M059J (cell line): ENCODE results near the gene ERBB4. TPM values are rescaled to one million over a fixed set of nuclear protein-coding genes. Genes with fewer than 3 reads are reported as not detected.
A peak's percentile ranks its signal among the peaks of the same experiment; 100 is the strongest.
"Not testable (repeated sequence)": the region's sequence is repeated elsewhere in the genome, so short reads cannot be mapped to it uniquely, and the experiment has no call there.

Source experiments
- DNase-seq: peaks from one replicate; pipeline ENCODE4 v3.0.0-alpha.2; 2012; ENCODE audit warnings: low read depth
- total RNA-seq: library from RNA; depleted of rRNA; stranded (reverse); fragments of >200 nt; shearing (Covaris generic); gene quantifications from 2 replicates; pipeline ENCODE4 v1.2.3, GENCODE V29; 2014

The ERBB4 gene
- total RNA-seq, 1 experiment from 2014 or later, result not detected

DNA sequence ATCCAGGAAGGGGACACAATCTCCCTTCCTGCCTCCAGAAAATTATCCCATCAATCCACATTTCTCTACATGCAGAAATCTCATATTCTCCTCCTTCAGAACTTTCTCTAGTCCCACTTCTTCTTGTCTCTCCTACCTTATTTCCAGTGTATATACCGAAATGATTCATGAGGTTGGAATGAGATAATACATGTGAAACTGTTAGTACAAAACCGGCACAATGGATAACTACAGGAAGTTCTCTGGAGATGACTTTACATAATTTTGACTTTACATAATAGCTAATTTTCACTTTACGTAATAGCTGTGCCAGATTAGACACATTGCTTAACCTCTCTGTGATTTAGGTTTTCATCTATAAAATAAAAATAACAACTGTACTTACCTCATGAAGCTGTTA lies 801.3 kb downstream of the ERBB4 start:
- peak; percentile 7 for DNase-seq

DNA sequence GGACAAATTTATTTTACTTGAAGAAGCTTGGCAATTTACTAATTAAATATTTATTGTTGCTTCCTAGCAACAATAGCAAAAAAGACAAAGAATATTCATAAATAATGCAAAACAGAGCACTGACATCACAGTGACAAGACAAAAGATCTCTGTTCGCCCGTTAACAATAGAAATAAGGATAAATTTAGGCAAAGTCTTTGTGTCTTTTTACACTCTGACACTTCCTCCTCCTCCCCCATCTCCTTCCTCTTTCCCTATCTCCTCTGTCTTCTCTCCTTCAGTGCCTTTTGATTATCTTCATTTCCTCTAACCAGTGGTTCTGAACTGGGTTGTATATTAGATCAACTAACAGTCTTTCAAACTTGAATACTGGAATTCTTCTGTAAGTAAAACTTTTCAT lies 808.4 kb downstream of the ERBB4 start:
- no peak for DNase-seq

DNA sequence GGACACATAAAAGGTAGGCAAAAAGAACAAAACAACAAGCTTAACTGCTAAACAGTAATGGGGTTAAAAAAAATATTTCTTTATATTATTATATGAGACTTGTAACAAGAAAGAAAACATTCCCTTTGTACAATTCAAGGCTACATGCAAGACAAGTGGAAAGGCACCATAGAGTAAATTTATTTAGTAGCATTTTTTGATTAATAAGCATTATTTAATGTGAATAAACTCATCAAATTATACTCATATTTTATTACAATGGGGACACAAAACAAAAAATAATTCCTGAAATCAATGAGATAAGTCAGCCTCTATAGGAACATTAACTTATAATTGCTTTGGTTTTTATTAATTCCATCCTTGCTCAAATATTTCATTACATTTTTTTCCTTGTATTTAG lies 809.2 kb downstream of the ERBB4 start:
- no peak for DNase-seq

DNA sequence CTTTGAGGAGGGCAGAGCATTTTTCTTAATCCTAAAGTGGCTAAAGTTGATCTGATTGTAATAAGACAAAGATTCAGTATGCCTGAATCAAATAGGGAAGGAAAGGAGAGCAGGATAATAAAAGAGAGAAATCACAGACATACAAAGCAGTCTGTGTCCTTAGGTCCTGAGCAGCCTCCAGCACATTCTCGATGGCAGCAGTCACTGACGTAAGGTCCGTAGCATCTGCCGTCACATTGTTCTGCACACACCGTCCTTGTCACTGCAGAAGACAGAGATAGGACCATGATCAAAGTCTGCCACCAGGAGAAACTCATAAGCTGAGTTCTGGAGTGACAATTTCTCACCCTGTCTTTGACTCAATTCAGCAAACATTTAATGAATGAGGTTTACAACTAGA lies 813.7 kb downstream of the ERBB4 start:
- no peak for DNase-seq

DNA sequence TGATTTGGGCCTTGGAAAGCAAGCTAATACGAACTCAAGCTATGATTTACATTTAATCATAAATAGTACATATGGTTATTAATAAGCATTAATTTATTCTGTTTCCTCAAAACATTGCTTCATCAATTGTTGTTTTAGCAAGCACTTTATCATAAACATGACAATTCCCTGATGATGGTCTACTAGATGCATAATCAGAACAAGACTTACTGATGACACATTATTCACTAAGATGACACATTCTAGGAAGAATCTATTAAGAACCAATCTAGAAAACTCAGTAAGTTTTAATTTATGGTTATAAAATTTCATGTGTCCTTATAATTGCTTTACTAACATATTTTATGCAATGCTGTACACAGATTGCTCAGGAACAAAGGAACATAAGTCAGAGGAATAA lies 815.2 kb downstream of the ERBB4 start:
- DNase-seq, result no peak

DNA sequence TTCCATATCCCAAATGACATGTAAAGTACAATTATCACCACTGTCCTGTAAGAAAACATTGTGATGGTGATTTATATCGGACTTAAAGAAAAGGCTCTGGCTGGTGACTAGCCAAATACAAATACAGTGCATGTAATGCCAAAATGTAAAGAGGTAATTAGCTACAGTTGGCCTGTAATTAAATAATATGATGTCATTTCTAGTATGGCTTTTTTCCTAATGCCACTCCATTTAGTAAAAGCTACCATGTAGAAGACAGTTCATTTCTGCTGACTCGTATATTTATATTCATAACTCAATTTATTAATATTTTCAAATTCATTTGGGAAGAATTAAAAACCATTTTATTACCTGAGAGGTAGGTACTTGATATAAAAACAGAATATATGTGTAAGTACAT lies 815.7 kb downstream of the ERBB4 start:
- DNase-seq, result no peak

DNA sequence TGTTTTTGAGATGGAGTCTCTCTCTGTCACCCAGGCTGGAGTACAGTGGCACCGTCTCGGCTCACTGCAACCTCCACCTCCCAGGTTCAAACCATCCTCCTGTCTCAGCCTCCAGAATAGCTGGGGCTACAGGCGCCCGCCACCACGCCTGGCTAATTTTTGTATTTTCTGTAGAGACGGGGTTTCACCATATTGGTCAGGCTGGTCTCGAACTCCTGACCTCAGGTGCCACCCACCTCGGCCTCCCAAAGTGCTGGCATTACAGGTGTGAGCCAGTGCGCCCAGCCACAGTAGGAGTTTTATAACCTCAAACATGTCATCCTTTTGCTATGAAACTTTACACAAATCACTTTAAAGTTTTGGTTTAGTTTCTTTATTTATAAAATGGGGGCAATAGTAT lies 816.7 kb downstream of the ERBB4 start:
- DNase-seq, result not testable (repeated sequence)

DNA sequence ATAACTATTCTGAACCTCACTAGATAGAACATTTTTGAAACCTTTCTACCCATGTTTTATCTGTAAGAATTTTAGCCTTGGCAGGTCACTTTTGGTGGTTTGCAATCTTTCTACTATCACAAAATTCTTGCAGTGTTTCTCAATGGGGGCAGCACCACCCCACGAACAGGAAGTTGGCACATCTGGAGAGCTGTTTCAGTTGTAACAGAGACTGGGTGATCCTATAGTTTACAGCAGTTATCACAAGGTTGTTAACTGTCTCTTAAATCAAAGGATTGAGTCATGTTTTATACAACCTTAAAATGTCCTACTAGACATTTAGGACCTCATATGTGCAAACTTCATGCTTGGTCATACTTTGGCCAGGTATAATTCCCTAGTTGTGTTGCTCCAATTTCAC lies 829.2 kb downstream of the ERBB4 start:
- DNase-seq, result no peak

DNA sequence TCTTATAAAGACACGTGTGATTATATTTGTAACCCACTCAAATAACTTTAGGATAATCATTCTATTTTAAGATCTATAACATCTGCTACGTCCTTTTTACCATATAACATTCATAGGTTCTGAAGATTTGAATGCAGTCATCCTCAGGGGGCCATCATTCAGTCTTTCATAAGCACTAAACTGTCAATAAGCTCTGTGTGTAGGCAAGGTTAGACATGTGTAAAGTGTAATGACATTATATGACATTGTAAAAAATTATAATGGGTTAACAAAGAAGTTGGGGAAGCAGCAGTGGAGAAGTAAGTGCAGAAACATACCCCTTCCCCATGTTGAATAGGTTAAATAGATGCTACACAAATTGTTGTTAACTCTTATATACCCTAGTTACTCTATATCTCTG lies 845.9 kb downstream of the ERBB4 start:
- DNase-seq, result no peak

DNA sequence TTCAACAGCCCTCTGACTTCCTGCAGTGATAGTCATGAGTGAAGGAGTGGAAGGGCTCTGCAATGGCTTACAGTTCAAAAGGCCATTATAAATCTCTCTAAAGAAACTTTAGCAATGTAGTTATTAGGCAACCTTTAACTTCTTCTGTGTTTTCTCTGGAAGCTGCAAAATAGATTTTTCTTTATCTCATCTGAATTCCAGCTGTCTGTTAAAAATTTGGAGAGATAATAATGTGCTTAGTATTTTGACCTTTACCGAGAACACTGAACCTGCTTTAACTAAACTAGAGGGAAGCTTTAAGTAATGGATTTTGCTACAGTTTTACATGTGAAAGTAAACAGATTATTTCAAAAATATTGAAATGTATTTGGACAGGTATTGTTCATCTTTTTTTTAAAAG lies 847.9 kb downstream of the ERBB4 start:
- no peak for DNase-seq

DNA sequence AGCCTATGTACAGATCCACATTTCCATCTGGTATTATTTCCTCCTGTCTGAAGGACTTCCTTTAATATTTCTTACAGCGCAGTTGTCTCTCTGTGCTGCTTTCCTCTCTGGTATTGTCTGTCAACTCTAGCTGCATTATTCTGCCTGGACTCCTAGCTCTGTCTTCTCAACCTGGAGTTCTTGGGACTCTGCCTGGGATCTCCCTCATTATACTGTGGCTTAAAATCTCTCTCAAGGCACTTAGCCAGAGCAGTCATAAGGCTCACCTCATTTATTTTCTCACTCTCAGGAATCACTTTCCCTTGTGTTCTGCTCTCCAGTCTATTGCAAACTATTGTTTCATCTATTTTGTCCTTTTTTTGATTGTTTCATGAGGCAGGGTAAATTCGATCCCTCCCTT lies 850.4 kb downstream of the ERBB4 start:
- no peak for DNase-seq

DNA sequence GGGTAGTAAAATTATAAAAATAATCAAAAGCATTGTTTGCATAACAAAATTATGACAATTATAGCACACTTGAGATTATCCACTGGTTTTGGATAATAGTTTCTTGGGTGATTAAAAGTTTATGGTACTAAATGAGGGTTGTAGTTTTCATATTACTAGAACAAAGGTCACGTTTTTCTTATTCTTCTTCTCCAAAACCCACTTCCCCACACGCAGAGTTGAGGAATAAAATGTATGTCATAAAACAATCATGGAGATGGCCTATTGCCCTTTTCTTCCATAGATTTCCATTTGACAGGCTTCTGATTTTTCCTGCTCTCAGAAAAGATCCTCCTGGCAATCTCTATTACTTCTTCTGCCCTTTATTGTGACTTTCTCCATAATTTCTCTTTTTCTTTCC lies 863.9 kb downstream of the ERBB4 start:
- DNase-seq, result no peak

DNA sequence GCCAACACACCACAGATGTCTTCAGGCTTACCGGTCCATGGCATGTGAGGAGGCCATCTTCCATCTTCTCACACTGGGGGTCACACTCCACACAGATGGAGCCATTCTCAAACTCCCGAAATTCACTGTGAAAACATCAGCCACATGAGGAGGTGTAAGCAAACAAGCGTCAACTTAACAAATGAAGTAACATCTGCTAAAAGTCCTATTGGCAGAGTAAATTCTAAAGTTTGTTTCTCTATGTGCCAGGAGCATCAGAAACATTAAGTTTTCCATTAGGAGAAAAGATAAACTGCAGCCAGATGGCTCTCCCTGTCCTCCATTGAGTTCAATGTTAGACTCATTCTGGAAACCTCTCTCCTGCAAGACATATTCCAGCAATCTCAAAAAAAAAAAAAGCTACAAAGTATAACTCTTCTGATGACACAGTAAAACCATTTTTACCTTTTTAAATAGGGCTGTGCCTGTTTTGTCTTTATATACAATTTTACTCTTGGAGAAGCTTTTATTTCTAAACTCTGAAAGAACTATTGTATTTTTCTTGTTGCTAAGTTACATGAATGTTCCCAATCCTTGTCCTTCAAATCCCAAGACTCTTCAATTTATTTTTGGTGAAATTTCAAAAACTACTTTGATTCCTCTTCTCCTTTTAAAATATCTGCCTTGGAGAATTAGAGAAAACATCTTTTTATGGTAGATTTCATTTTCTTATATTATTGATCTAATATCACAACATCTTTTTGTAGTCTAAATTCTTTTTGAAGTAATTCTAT lies 865.3 kb downstream of the ERBB4 start:
- no peak for DNase-seq

DNA sequence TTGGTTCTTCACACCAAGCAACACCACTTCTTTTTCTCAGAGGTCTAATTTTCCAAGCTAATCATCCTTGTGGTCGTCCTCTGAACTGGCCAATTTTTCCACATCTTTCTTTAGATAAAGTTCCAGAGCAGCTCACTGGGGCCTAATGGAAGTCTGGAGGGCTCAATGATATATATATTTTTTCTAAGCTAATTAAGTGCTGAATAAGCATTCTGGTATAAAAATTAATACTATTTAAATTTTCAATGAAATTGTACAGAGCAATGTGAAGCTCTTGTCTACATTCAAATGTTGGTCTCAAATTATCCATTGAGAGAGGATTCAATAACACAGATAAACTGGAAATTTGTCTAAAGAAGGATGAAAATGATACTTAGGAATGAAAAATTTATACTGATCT lies 866.6 kb downstream of the ERBB4 start:
- no peak for DNase-seq

DNA sequence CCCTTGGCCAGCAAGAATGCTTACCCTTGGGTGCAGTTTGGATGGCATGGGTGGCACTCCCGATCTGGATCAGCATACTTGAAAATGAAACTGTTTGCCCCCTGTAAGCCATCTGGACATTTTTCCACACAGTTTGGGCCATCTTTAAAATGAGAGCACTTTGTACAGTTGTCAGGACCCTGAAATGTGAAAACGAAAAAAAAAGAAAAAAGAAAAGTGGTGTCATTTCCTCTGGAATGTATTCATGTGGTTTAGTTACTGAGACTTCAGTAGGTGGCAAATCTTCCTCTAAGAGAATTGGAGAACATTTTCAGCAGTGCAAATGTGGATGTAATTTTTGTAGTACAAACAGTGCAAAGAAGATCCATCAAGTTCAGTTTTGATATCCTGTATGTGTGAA lies 873.3 kb downstream of the ERBB4 start:
- DNase-seq, result no peak

DNA sequence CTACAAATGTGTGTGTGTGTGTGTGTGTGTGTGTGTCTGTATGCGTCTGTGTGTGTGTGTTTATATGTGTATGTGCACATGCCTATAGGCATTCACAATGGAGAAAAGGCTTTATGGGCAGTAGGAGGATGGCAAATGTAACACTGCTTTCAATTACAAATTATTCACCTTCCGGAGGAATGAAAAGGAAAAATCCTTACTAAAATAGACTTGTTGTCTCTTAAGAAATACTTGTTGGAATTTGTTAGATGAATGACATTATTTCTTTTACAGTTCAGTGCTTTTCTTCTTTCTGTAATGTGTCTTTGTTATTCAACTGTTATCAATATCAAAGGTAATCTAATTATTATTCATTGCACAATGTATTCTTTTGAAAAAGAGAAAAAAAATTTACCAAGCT lies 874.3 kb downstream of the ERBB4 start:
- no peak for DNase-seq

DNA sequence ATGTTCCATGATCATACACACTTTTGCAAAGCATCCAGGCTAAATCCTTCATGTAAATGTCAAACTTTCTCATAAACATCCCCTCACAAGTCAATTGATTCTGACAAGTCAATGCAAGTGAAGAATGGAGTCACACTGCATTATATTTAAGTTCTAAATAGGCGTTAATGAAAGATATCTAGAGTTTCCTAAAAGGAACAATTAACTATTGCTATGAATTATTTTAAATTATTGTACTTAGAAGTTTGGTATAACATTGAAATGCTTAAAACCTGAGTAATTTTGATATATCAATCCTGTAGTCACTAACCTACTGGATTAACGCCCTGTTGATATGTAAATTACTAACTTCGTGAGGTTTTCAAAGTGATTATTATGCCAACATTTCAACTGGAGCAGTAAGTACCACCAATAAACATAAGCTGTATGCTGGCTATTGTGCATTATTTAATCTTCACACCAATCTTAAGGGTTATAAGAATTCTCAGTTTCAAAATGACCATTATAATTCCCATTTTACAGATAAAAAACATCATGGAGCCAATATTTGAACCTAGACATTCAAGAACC lies 884.3 kb downstream of the ERBB4 start:
- DNase-seq, result no peak

DNA sequence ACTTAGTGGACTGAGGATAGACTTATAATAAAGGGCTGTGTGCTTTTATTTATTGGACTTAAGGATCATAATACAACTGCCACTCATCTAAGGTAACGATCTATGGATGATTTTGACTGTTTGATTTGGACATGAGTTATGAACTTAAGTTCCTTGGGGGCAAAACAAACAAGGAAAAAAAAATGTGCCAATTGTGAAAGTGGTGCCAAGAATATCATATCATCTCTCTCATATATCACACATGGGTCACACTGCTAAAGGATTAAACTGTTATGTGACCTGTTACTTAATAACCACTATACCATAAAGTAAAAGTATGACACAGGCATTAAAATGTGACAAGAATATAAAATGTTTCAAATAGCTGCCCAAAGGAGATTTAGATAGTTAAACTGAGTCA lies 886.3 kb downstream of the ERBB4 start:
- DNase-seq, result no peak

DNA sequence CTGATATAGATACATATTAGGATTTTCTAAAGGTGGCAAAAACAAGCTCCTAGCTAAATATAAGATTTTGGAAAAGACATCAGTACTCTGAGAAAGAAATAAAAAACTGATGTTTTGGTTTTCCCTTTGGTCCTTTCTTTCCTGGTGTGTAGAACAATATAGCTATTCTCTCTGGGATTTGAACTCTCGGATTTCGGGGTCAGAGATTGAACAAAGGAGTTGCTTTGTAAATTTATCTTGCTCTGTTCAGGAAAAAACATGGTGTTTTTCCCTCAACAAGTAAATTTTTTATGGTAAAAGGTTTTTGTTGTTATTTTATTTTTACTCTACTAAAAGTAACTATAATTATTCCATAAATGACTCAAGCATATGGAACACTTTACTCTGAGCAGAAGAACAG lies 889.3 kb downstream of the ERBB4 start:
- no peak for DNase-seq

DNA sequence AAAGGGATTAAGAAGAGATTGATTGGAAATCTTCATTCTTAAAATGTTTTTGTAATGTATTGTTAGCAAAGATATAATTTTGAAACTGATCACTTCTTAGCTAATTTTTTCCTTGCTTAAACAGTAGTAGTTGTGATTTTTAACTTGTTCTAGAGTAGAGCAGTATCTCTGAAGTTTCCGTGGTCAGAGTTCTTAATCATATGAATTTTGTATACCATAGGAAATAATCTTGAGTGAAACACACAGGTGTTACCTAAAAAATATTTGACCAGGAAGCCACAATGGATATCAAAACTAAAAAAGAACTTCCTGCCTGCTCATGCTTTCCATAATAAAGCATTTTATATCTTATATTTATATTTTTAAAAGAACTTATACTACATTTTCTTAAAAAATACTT lies 907.1 kb downstream of the ERBB4 start:
- DNase-seq, result no peak

DNA sequence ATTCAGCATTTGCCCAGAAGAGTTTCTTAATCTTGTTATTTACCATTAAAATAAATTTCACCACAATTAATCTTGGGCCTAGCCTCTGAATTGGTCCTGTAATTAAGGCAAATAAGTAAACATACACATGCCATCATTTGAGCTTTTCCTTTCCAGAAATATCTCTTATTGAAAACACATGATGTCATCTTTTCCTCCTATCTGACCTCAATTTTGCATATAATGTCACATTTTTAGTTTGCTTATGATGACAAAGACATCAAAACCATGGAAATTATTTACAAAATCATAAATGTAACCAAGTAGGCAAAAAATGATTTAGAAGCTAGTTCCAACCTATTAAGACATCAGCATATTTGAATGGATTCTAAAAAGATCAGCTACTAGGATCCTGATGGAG lies 915.5 kb downstream of the ERBB4 start:
- DNase-seq, result no peak

DNA sequence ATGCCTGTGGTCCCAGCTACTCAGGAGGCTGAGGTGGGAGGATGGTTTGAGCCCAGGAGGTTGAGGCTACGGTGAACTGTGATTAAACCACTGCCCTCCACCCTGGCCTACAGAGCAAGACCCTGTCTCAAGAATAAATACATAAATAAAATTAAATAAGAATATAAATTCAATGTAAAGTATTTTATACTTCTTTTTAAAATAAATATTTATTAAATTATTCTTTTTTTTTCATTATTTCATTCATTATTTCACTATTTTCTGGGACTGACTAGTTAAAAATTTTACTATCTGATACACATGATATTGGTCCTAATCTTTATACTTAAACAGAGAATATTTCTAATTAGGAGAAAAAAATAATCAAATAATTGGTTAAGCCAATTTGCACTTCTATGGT lies 917.6 kb downstream of the ERBB4 start:
- DNase-seq, result no peak

DNA sequence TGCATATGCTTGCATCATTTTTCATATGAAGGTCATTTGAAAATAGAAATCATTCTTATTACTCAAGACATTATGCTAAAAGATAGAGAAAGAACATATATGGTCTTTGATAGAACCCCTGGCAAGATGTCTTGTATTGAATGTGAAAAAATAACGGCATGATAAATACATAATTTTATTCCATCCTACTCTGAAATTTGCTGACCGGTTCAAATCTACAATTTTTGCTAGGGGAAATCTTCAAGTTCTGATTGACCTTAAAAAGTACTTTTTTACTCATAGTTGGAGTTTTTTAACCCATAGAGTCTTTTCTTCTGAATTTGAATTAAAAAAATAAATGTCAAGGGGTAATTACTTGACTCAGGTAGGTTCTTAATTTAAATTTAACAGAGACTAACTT lies 920.8 kb downstream of the ERBB4 start:
- no peak for DNase-seq

DNA sequence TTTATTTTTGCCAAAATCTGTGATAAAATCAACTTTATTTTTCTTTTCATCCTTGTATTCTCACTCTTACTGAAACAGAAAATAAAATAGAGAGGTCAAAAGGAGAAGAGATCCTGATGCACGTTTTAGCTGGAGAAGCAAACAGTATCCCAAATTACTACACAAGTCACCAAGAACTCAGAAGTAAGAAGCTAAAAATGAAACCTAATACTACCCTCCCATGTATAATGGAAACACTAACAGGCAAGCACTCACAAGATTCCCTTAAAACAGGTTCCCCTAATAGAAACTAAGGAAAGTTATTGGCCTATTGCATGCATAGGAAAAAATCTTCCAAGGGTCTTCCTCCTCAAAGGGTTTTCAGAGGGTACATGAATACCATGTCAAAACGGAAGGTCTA lies 927.0 kb downstream of the ERBB4 start:
- no peak for DNase-seq
